GM19035 (cell line): ENCODE results near the gene PRR18.

Experiments used
- ATAC-seq: cut with Tn5 transposase; IDR thresholded peaks from one replicate; pipeline ENCODE4 v1.9.1; 2021; ENCODE audit not compliant: unreplicated experiment

Gene PRR18

GRCh38 chr6:166306378-166307081 is 1.7 kb downstream of the PRR18 start:
- ATAC-seq = no peak

GRCh38 chr6:166305562-166306117 is 2.6 kb downstream of the PRR18 start:
- ATAC-seq = no peak

- ATAC-seq = no peak
These were observed 4.1 kb downstream of the PRR18 start for GRCh38 chr6:166304106-166304505.

GRCh38 chr6:166301611-166302529 is 6.3 kb downstream of the PRR18 start:
- no peak for ATAC-seq

GRCh38 chr6:166300357-166300987 is 7.7 kb downstream of the PRR18 start:
- no peak for ATAC-seq

GRCh38 chr6:166297606-166298005 is 10.6 kb downstream of the PRR18 start:
- no peak for ATAC-seq

- no peak for ATAC-seq
These were observed 11.9 kb downstream of the PRR18 start for GRCh38 chr6:166296035-166296883.

GRCh38 chr6:166293731-166294584 is 14.2 kb downstream of the PRR18 start:
- ATAC-seq = no peak

GRCh38 chr6:166289207-166290060 is 18.8 kb downstream of the PRR18 start:
- no peak for ATAC-seq

- peak; percentile 89 for ATAC-seq
These were observed 21.3 kb downstream of the PRR18 start for GRCh38 chr6:166286839-166287271.

- no peak for ATAC-seq
These were observed 23.0 kb downstream of the PRR18 start for GRCh38 chr6:166285233-166285632.

- no peak for ATAC-seq
These were observed 23.6 kb downstream of the PRR18 start for GRCh38 chr6:166284640-166285039.

- ATAC-seq = no peak
These were observed 25.7 kb downstream of the PRR18 start for GRCh38 chr6:166282394-166283032.

GRCh38 chr6:166281104-166281503 is 27.1 kb downstream of the PRR18 start:
- peak; percentile 42 for ATAC-seq

GRCh38 chr6:166279393-166279679 is 28.9 kb downstream of the PRR18 start:
- ATAC-seq = no peak

GRCh38 chr6:166278579-166279392 is 29.4 kb downstream of the PRR18 start:
- no peak for ATAC-seq

- ATAC-seq = no peak
These were observed 30.2 kb downstream of the PRR18 start for GRCh38 chr6:166277892-166278578.
